H1 (cell line): ENCODE data around the gene KIF2C. TPM values are rescaled to one million over a fixed set of nuclear protein-coding genes. Genes with fewer than 3 reads are reported as not detected.

Experiments used
- ATF2 ChIP-seq: IDR thresholded peaks from 2 replicates; pipeline ENCODE4 v1.6.1; 2012; ENCODE audit warnings: low read length, inconsistent platforms
- BACH1 ChIP-seq: IDR thresholded peaks from 2 replicates; pipeline ENCODE4 v1.6.1; 2012; ENCODE audit warnings: low read length, improper control_type of control experiment
- RNF2 ChIP-seq: fragments of 200-900, 300-1000 bp; sonication (generic); IDR thresholded peaks from 2 replicates; pipeline ENCODE4 v1.7.1; 2016; ENCODE audit warnings: borderline replicate concordance, low read depth, mild to moderate bottlenecking, antibody characterized with exemption, low read length; ENCODE audit not compliant: poor library complexity, severe bottlenecking; ENCODE audit errors: missing control alignments
- SUZ12 ChIP-seq: fragments of 200-600 bp; sonication (generic); IDR thresholded peaks from 2 replicates; pipeline ENCODE4 v1.6.1; 2012; ENCODE audit warnings: mild to moderate bottlenecking, inconsistent platforms, low read length, moderate library complexity, mixed read lengths
- TEAD4 ChIP-seq: IDR thresholded peaks from 2 replicates; pipeline ENCODE4 v1.6.1; 2012; ENCODE audit warnings: low read depth, low read length, inconsistent platforms, mixed read lengths
- polyA plus RNA-seq, 7 experiments: library from polyadenylated mRNA; depleted of rRNA in 3 of 7; stranded (reverse) in 5 of 7; unstranded in 2 of 7; fragments of >200 nt in 5 of 7; fragments of 200-250 nt in 2 of 7; gene quantifications; 1 replicate in 5 of 7; 2 replicates in 1 of 7; 4 replicates in 1 of 7; pipeline versions ENCODE4 v1.2.1 to v1.2.3, GENCODE V29; 2011 to 2013; ENCODE audit warnings: missing spikeins in 2 of 7, mixed read lengths in 2 of 7
- total RNA-seq: library from RNA; stranded (reverse); fragmentation: NEBNext Ultra II Directional; extraction: Animal tissue kit (Norgen Biotek cat#: 25700); gene quantifications from 2 replicates; pipeline ENCODE4 v1.2.1, GENCODE V29; 2021
- TF ChIP-seq, protein P1 (sequence below): fragments of 300-600 bp; sonication (generic); IDR thresholded peaks from 2 replicates; pipeline ENCODE4 v1.7.1; 2012; ENCODE audit warnings: low read length, moderate library complexity, mild to moderate bottlenecking, inconsistent platforms; ENCODE audit not compliant: insufficient replicate concordance
- TF ChIP-seq, protein P2 (sequence below): IDR thresholded peaks from 2 replicates; pipeline ENCODE4 v1.6.1; 2012; ENCODE audit warnings: inconsistent platforms

The KIF2C gene
- total and polyA plus RNA-seq, 2 of the 8 experiments (the other 6 are each of a cell fraction or from before 2014, with no cell fraction given) = 41.8 to 68.1 TPM

DNA sequence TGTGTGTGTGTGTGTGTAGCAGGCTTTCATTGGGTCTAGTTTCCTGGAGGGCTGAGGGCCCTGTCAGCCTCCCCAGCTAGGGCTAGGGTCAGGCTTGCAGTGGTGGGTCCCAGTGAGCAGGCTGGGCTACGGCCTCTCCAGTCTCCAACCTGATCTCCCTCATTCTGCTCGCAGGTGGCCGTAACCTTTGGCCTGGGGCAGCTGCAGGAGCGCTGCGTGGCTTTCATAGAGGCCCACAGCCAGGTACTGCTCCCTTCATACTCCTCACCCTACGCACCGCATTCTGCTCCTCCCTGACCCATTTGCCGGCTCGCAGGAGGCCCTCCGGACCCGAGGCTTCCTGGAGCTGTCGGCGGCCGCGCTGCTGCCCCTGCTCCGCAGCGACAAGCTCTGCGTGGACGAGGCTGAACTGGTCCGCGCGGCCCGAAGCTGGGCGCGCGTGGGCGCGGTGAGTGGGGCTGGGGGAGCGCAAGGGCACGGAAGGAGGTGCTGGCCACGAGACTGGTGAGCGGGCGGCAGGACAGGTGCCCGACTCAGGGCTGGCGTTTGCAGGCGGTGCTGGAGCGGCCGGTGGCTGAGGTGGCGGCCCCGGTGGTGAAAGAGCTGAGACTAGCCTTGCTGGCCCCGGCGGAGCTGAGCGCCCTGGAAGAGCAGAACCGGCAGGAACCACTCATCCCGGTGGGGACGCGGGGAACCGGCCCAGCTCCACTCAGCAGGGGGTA lies 73.3 kb downstream of the KIF2C start (continued):
- TF ChIP-seq, protein P1, sequence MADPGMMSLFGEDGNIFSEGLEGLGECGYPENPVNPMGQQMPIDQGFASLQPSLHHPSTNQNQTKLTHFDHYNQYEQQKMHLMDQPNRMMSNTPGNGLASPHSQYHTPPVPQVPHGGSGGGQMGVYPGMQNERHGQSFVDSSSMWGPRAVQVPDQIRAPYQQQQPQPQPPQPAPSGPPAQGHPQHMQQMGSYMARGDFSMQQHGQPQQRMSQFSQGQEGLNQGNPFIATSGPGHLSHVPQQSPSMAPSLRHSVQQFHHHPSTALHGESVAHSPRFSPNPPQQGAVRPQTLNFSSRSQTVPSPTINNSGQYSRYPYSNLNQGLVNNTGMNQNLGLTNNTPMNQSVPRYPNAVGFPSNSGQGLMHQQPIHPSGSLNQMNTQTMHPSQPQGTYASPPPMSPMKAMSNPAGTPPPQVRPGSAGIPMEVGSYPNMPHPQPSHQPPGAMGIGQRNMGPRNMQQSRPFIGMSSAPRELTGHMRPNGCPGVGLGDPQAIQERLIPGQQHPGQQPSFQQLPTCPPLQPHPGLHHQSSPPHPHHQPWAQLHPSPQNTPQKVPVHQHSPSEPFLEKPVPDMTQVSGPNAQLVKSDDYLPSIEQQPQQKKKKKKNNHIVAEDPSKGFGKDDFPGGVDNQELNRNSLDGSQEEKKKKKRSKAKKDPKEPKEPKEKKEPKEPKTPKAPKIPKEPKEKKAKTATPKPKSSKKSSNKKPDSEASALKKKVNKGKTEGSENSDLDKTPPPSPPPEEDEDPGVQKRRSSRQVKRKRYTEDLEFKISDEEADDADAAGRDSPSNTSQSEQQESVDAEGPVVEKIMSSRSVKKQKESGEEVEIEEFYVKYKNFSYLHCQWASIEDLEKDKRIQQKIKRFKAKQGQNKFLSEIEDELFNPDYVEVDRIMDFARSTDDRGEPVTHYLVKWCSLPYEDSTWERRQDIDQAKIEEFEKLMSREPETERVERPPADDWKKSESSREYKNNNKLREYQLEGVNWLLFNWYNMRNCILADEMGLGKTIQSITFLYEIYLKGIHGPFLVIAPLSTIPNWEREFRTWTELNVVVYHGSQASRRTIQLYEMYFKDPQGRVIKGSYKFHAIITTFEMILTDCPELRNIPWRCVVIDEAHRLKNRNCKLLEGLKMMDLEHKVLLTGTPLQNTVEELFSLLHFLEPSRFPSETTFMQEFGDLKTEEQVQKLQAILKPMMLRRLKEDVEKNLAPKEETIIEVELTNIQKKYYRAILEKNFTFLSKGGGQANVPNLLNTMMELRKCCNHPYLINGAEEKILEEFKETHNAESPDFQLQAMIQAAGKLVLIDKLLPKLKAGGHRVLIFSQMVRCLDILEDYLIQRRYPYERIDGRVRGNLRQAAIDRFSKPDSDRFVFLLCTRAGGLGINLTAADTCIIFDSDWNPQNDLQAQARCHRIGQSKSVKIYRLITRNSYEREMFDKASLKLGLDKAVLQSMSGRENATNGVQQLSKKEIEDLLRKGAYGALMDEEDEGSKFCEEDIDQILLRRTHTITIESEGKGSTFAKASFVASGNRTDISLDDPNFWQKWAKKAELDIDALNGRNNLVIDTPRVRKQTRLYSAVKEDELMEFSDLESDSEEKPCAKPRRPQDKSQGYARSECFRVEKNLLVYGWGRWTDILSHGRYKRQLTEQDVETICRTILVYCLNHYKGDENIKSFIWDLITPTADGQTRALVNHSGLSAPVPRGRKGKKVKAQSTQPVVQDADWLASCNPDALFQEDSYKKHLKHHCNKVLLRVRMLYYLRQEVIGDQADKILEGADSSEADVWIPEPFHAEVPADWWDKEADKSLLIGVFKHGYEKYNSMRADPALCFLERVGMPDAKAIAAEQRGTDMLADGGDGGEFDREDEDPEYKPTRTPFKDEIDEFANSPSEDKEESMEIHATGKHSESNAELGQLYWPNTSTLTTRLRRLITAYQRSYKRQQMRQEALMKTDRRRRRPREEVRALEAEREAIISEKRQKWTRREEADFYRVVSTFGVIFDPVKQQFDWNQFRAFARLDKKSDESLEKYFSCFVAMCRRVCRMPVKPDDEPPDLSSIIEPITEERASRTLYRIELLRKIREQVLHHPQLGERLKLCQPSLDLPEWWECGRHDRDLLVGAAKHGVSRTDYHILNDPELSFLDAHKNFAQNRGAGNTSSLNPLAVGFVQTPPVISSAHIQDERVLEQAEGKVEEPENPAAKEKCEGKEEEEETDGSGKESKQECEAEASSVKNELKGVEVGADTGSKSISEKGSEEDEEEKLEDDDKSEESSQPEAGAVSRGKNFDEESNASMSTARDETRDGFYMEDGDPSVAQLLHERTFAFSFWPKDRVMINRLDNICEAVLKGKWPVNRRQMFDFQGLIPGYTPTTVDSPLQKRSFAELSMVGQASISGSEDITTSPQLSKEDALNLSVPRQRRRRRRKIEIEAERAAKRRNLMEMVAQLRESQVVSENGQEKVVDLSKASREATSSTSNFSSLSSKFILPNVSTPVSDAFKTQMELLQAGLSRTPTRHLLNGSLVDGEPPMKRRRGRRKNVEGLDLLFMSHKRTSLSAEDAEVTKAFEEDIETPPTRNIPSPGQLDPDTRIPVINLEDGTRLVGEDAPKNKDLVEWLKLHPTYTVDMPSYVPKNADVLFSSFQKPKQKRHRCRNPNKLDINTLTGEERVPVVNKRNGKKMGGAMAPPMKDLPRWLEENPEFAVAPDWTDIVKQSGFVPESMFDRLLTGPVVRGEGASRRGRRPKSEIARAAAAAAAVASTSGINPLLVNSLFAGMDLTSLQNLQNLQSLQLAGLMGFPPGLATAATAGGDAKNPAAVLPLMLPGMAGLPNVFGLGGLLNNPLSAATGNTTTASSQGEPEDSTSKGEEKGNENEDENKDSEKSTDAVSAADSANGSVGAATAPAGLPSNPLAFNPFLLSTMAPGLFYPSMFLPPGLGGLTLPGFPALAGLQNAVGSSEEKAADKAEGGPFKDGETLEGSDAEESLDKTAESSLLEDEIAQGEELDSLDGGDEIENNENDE = no peak
- no peak for TF ChIP-seq TEAD4
- TF ChIP-seq ATF2 = no peak
- peak; percentile 41 for TF ChIP-seq RNF2
- peak; percentile 46; the same call in 1 of the 2 replicates for TF ChIP-seq SUZ12
- TF ChIP-seq BACH1 = no peak
- TF ChIP-seq, protein P2, sequence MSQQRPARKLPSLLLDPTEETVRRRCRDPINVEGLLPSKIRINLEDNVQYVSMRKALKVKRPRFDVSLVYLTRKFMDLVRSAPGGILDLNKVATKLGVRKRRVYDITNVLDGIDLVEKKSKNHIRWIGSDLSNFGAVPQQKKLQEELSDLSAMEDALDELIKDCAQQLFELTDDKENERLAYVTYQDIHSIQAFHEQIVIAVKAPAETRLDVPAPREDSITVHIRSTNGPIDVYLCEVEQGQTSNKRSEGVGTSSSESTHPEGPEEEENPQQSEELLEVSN = 0 out of 2 replicates have a peak, but pooled peaks have one; percentile 16
